Astrocyte (in vitro differentiated cells and primary cell): ENCODE data around the gene CIPC.

ENCODE experiments used
- EZH2 ChIP-seq: IDR thresholded peaks from 2 replicates; pipeline ENCODE4 v1.6.1; 2012; ENCODE audit warnings: mild to moderate bottlenecking, low read length, inconsistent platforms; ENCODE audit not compliant: insufficient read depth
- TF ChIP-seq, protein P1 (sequence below): IDR thresholded peaks from 2 replicates; pipeline ENCODE4 v1.5.1; 2011; ENCODE audit warnings: low read depth, mild to moderate bottlenecking, inconsistent platforms, low read length, moderate library complexity; ENCODE audit not compliant: insufficient read depth

- TF ChIP-seq, protein P1, sequence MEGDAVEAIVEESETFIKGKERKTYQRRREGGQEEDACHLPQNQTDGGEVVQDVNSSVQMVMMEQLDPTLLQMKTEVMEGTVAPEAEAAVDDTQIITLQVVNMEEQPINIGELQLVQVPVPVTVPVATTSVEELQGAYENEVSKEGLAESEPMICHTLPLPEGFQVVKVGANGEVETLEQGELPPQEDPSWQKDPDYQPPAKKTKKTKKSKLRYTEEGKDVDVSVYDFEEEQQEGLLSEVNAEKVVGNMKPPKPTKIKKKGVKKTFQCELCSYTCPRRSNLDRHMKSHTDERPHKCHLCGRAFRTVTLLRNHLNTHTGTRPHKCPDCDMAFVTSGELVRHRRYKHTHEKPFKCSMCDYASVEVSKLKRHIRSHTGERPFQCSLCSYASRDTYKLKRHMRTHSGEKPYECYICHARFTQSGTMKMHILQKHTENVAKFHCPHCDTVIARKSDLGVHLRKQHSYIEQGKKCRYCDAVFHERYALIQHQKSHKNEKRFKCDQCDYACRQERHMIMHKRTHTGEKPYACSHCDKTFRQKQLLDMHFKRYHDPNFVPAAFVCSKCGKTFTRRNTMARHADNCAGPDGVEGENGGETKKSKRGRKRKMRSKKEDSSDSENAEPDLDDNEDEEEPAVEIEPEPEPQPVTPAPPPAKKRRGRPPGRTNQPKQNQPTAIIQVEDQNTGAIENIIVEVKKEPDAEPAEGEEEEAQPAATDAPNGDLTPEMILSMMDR, result no peak
- TF ChIP-seq EZH2, result no peak
Measured at GRCh38 chr14:77110286-77110685, 12.2 kb downstream of the CIPC start.
